Measurements from ENCODE around the gene LYPD5.

DNA sequence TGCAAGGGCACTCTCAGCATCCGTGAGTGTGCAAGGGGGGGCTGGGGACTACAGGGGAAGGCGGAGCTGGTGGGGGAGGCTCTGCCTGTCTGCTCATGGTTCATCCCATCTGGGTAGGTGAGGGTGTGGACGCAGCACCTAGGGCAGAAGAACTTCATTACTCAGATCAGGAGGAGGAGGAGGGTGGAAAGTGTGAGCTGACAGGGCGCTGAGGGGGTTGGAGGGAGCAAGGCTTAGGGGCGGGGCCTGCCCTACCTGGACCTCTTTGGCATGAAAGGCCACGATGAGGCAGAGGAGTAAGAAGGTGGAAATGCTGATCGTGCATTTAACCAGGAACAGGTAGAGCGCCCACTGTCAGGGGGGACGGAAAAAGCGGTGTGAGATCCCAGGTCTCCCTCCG is 26.0 kb downstream of the LYPD5 start:
- no peak for TF ChIP-seq POLR2AphosphoS5 (IDR thresholded peaks at IDR 0.05; ENCODE audit: low read depth, low read length)
- no peak for TF ChIP-seq TAF1 (IDR thresholded peaks at IDR 0.05; ENCODE audit: borderline replicate concordance, low read depth, low read length)
- TF ChIP-seq POLR2A (IDR thresholded peaks at IDR 0.05; ENCODE audit: low read depth, low read length): no peak

Data from GM12892 (cell line).